T-helper 9 cell (primary cell): ENCODE data around the gene FAHD1.
A peak's percentile ranks its signal among the peaks of the same experiment; 100 is the strongest.

Experiments
- DNase-seq: peaks from one replicate; pipeline ENCODE4 v3.0.0-alpha.2; 2020

The FAHD1 gene

GRCh38 chr16:1817716-1818115 lies 9.3 kb upstream of the FAHD1 start:
- DNase-seq, result no peak

GRCh38 chr16:1818204-1818872 lies 8.7 kb upstream of the FAHD1 start:
- DNase-seq, result no peak

DNA sequence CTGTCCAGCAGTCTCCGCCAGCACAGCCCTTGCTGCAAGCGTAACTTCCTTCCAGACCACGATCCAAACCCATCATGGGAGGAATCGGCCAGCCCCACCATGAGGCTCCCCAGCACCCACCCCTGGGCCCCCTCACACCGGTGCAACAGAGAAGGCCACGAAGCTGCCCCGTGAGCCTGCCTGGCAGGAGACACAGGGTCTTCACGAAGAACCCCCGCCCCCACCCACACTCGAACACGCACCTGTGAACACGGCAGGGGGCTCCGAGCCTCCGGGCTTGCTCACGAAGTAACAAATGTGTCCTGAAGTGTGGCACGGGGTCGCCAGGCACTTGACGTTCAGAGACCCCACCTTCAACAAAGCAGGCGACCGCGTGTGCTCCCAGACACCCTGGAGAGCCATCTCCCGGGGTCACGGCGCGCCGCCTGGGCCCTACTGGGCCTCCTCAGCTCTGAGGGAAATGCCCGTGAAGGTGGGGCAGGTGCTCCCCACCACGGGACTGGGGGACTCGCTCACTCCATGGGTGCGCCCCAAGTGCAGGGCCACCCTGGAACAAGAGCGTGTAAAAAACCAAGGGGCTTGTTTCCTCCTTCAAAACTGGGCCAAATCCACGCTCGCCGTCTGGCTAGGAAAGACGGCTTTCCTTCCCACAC lies 8.0 kb upstream of the FAHD1 start:
- DNase-seq, result no peak

- DNase-seq, result no peak
These were observed 7.4 kb upstream of the FAHD1 start for GRCh38 chr16:1819611-1820010.

- DNase-seq, result no peak
These were observed 6.7 kb upstream of the FAHD1 start for GRCh38 chr16:1820096-1820945.

GRCh38 chr16:1820946-1821290 lies 6.1 kb upstream of the FAHD1 start:
- DNase-seq, result no peak

GRCh38 chr16:1821861-1822611 lies 5.0 kb upstream of the FAHD1 start:
- no peak for DNase-seq

DNA sequence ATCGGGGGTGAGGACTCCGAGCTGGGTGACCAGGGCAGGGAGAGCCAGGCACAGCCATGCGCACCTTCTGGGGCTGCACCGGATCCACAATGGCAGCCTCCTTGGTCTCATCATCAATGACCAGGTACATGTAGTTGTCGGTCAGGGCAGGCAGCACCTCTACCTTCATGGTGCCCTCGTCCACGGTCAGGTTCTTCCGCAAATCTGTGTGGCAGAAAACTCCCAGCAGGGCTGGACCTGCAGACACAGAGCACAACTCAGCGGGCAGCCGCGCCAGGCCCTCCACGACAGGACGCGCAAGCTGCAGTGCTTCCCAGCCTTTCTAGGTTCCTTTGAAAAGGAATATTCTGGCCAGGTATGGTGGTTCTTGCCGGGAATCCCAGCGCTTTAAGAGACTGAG lies 4.2 kb upstream of the FAHD1 start:
- no peak for DNase-seq

GRCh38 chr16:1823821-1824220 lies 3.2 kb upstream of the FAHD1 start:
- no peak for DNase-seq

DNA sequence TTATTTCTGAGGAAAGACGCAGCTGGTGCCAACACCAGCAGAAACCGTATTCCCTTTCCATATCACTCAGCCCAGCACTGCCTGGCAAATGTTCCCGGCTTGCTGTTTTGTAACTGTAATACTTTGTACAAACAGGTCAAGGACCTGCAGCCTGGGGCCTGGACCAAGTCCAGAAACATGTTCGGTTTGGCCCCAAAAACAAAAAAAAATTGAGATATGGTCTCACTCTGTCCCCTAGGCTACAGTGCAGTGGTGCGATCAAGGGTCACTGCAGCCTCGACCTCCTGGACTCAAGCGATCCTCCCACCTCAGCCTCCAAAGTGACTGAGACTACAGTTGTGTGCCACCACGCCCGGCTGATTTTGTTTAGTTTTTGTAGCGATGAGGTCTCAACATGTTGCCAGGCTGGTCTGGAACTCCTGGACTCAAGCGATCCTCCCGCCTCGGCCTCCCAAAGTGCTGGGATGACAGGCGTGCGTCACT lies 1.6 kb upstream of the FAHD1 start:
- no peak for DNase-seq

DNA sequence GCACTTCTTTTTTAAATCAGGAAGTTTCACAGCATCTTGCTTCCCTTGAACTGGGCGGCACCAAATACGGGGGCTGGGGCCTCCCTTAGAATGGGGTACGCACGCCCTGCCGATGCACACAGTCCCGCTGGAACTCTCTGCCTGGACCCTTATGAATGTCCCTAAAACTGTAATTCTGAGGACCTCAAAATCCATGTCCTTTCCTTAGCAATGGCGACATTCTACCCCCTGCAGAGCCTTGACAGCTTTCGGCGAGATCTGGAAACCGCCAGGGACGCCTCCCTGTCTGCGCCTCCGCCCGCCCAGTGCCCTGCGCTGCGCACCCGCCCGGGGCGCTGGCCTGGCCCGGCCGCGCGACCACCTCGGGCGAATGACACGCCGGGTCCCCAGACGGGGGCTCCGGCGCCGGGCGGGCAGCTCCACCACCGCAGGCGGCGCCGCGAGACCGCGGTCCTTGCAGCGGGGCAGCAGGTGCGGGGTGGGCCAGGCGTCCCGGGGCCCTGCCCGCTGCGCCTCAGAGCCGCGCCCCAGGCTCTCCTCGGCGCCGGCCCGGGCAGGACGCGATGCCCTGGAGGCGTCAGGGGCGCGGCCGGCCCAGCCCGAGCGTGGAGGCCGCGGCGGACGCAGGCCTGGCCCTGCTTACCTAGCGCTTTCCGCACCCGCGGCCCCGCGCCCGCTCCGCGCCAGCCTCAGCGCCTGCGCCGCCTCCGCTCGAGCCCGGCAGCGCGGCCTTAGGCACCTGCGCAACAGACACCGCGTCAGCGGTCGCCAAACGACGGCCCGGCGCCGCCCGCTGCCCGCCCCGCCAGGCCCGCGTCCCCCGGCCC lies 929 bp upstream of the FAHD1 start:
- peak; percentile 57 for DNase-seq

DNA sequence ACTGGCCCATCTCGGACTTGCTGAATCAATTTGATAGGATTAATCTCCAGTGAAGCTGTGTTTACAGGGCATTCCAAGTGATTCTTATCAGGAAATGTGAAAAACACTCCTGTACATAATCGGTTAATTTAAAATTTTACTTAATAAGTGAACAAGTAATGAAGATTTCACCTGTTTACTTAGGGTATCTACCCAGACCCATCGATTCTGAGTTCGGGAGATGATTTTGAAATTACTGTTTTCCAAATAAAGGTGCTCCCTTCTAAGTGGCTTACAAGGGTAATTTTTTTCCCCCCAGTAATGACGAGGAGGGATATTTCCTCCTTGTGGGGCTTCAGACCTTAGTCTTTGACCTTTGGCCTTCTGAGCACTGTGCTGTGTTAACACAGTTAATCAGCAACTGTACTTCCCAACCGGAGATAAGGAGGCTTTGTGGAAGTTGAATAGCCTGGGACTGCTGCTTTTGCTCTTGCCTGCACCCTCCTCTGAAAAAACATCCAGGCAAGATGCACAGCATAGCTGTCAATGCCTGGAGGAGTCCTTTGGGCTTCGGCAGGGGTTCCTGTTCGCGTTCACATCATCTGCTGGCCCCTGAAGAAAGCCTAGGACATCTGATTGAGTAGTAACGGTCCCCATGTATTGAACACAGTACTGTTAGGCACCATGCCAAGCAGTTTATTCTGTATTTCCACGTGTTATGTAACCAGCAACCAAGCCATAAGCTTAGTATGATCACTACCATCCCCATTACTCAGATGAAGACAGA lies 1.8 kb downstream of the FAHD1 start:
- no peak for DNase-seq

DNA sequence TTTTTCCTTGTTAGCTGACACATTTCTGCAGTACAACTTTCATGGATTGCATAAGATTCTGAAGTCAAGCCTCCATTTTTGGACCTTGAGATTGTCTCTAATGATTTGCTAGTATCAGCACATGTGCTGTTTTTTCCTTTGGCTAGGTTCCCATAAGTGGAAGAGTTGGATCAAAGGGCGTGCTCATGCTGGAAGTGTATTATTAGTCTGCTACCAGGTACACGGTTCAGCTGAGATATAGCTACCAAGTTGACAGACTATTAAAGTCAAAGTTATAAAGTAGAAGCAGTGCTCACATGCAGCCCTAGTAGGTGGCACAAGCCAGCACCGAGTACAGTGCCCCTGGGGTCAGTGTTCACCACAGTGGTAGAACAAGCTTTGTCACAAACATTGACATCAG lies 3.2 kb downstream of the FAHD1 start:
- DNase-seq, result no peak

DNA sequence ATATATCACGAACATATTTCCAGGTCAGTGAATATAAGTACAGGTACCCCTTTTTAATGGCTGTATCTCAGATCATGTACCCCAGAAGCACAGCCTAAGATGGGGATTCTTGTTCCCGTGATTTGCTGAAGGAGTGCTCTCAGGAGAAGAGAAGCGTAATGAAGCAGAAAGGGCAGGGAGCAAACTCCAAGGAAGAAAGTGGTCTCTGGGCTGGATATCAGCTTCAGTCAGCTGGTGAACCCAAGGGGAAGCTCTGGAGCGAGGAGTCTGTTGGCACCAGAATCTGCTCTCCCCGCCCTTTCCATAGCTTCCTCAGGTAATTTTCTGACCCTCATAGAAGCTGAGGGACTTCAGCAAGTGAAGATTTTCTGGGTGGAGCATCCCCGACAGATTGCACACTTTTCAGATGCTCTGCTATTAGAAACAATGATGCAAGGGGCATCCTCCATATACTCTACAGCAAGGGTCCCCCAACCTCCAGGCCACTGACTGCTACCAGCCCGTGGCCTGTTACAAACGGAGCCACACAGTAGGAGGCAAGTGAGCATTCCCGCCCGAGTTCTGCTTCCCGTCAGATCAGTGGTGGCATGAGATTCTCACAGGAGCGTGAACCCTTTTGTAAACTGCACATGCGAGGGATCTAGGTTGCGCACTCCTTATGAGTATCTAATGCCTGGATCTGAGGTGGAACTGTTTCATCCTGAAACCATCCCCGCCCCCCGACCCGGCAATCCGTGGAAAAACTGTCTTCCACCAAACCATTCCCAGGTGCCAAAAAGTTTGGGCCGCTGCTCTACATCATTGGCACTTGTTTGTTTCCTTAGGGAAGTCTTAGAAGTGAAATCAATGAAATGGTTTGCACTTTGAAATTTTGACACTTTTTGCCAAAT lies 4.4 kb downstream of the FAHD1 start:
- no peak for DNase-seq

DNA sequence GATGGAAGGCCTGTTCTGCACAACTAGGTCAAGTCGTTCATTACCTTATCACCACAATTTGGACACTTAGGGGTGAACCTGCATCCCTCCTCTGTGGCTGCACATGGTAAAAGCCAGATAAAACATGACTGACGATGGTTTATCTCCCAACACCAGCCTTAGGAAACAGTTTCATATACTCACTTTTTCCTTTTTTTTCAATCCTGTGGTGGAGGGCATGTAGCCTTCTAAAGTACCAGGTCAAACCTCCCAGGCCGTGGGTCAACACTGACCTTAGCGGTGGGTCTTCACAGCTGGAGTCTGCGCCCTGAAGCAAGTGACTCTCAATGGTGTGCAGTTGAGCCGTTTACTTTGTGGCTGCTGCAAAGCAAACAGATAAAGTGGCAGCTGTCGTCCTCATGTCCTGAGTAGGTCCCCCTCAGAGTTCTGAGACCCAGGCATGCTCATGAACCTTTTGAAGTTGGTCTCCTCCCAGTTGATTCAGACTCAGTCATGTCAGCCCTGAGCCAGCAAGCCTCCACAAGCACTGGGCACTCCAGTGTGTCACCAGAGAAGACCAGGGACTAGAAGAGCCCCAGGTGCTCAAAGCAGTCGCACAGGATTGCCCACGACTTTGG lies 5.9 kb downstream of the FAHD1 start:
- DNase-seq, result no peak

DNA sequence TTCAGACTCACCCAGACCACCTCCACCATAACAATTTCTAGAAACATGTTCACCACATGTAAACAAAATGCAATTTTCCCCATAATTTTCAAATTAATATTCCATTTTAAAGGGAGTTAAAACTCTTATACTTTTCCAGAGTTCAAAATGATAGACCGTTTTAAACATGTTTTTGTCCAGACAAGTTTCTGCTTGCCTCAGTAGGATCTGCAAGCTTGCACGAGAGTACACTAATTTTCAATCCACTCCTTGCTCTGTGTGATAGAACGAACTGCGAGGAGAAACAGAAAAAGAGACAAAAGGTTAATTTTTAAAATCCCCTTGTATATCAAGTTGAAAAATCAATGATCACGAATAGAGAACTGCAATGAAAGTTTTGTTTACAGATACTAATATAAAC lies 7.1 kb downstream of the FAHD1 start:
- DNase-seq, result no peak

- DNase-seq, result no peak
These were observed 12.5 kb downstream of the FAHD1 start for GRCh38 chr16:1839554-1839953.

DNA sequence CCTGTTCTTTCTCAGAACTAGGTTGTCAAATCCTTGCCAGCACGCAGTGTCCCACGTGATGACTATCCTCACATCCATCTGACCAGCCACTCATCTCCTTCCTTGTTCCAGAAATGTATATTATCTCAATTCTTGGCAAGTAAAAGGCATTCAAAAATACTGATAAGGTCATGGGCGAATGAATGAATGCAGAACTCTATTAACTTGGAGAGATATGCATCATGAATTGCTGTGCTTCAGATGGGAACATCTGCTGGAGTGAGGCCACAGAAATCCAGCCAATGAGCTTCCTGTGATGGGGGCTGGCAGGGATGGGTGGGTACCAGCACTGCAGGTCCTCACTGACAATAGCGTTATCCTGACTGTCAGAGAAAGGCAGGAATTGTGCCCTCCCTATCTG lies 19.0 kb downstream of the FAHD1 start:
- DNase-seq, result no peak

GRCh38 chr16:1846416-1846815 lies 19.4 kb downstream of the FAHD1 start:
- no peak for DNase-seq

DNA sequence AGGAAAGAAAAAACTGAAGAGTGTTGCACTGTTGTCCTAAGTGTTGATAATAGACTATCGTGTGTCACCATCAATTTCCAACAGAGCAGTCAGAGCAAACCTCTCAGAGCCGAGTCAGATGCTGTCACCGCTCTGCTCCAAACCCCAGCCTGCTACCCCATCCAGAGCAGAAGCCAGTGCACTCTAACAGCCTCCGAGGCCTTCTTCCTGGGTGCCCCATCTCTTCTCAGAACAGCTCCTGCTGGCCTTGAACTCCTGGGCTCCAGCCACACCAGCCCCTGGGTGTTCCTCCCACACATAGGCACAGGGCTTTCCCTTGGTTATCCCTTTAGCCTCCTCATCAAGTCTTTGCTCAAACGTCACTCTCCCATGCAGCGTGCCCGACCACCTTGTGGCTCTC lies 24.0 kb downstream of the FAHD1 start:
- no peak for DNase-seq
